ENCODE data around the gene TSFM. TPM values are rescaled to one million over a fixed set of nuclear protein-coding genes. Genes with fewer than 3 reads are reported as not detected.

TSFM gene
- total and polyA plus RNA-seq, 9 donors, result 24.2 to 38.6 (median 28.8) TPM

- Histone ChIP-seq H3K4me3 (ENCODE audit: low read length) (no peak overlapping the region), H3K27me3 (ENCODE audit: control insufficient read depth, insufficient read depth, low read length) (no peaks in the 10 kb centered on the region), H3K4me1 (ENCODE audit: control insufficient read depth, insufficient read depth, low read length) (peaks cover 5% of the 10 kb centered on the region), H3K36me3 (ENCODE audit: control insufficient read depth, insufficient read depth, low read length) (peaks cover 88% of the 10 kb centered on the region), H3K9me3 (replicated peaks; ENCODE audit: control insufficient read depth, low read depth, low read length) (no peaks in the 10 kb centered on the region), H3K27ac (ENCODE audit: low read length) (no peak overlapping the region)
- WGBS (ENCODE audit: insufficient coverage), result 58% methylated on average over 5 of the region's 10 CpGs
- peak; percentile 23 for DNase-seq
Measured at GRCh38 chr12:57822392-57823130, 40.0 kb downstream of the TSFM start.

DNA sequence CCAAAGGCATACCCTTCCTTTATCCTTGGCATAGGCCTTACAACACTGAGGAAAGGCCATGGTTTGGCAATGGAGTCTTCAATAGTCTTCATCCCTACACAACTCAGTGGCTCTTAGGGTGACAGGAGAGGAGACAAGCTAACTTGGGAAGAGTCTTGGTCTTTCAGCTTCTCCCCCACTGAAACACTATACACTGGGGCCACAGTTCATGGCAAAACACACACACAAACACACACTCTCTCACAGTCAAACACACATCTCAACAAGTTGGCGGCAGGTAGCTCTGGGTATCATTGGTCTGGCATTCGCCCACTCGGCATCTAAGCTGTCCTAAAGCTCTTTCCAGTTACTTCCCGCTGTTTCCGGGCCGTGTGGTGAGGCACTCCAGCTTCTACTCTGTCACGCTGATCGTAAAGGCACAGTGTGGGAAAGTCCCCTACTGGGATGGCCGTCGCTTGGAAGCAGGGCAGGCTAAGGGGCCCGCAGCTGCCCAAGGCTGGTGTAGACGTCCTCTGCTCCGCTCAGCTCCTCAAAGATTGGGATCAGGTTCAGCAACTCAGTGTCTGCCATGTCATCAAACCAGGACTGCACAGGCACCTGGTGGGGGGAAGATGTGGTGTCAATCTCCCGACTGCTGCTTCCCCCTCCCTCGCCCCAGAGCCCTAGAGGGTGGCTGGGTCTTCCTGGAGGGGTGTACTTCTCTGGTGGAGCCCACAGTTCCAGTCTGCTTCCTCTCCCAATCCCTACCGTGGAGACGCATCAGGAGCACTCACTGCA is 40.7 kb downstream of the TSFM start:
- Histone ChIP-seq H3K27me3 (ENCODE audit: control insufficient read depth, insufficient read depth, low read length) (no peaks in the 10 kb centered on the region), H3K27ac (ENCODE audit: low read length) (no peak overlapping the region), H3K36me3 (ENCODE audit: control insufficient read depth, insufficient read depth, low read length) (peaks cover 94% of the 10 kb centered on the region), H3K4me1 (ENCODE audit: control insufficient read depth, insufficient read depth, low read length) (peaks cover 5% of the 10 kb centered on the region), H3K9me3 (replicated peaks; ENCODE audit: control insufficient read depth, low read depth, low read length) (no peaks in the 10 kb centered on the region), H3K4me3 (ENCODE audit: low read length) (no peak overlapping the region)
- WGBS (ENCODE audit: insufficient coverage), result 83% methylated on average over 13 of the region's 17 CpGs
- DNase-seq, result peak; percentile 11

- no peaks in the 10 kb centered on the region for H3K9me3 ChIP-seq (replicated peaks; ENCODE audit: control insufficient read depth, low read depth, low read length)
- WGBS (ENCODE audit: insufficient coverage), result 80% methylated on average over 14 of the region's 18 CpGs
- H3K36me3 ChIP-seq (ENCODE audit: control insufficient read depth, insufficient read depth, low read length), result peaks cover 94% of the 10 kb centered on the region
- H3K4me1 ChIP-seq (ENCODE audit: control insufficient read depth, insufficient read depth, low read length), result peaks cover 5% of the 10 kb centered on the region
- peak; percentile 9 for DNase-seq
- no peak overlapping the region for H3K4me3 ChIP-seq (ENCODE audit: low read length)
- no peak overlapping the region for H3K27ac ChIP-seq (ENCODE audit: low read length)
- H3K27me3 ChIP-seq (ENCODE audit: control insufficient read depth, insufficient read depth, low read length), result no peaks in the 10 kb centered on the region
Measured at GRCh38 chr12:57823908-57824640, 41.5 kb downstream of the TSFM start.

DNA sequence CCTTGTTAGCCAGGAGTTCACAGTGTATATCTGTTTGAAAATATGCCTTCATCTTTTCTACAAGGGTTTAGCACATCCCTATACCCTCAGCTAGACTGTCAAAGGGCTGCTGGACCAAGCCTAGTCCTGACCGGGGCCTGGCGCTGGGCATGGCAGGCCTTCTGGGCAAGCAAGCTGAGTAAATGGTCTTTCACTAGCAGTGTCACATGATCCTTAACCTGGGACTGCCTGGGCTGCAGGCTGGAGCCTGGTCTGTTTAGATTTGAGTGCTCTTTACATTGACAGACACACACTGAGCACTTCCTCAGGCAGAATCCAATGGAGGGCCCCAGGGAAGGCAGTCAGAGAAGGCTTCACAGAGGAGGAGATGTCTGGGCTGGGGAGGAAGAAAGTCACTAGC is 42.9 kb downstream of the TSFM start:
- WGBS (ENCODE audit: insufficient coverage), result 38% methylated on average over 2 of the region's 2 CpGs
- no peak overlapping the region for H3K27ac ChIP-seq (ENCODE audit: low read length)
- H3K27me3 ChIP-seq (ENCODE audit: control insufficient read depth, insufficient read depth, low read length), result no peaks in the 10 kb centered on the region
- H3K36me3 ChIP-seq (ENCODE audit: control insufficient read depth, insufficient read depth, low read length), result peaks cover 98% of the 10 kb centered on the region
- no peaks in the 10 kb centered on the region for H3K9me3 ChIP-seq (replicated peaks; ENCODE audit: control insufficient read depth, low read depth, low read length)
- no peak overlapping the region for H3K4me3 ChIP-seq (ENCODE audit: low read length)
- peaks cover 11% of the 10 kb centered on the region for H3K4me1 ChIP-seq (ENCODE audit: control insufficient read depth, insufficient read depth, low read length)
- no peak for DNase-seq

DNA sequence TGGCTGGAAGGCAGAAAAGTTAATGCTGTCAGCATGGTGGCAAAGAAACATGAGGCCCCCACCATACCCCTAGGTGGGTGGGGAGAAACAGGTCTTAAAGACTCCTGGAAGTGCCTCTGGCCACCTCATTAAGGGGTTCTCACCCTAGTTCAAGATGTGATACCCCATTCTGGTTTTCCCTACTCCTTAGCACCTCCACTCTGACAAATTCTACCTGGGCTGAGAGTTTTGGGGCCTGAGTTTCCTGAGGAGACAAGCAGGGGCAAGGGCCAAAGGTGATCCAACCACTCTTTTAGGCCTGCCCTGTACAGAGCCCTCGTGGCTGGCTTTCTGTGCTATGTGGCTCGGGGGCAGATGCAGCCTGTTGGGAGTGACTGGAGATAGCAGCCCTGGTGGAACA is 43.8 kb downstream of the TSFM start:
- Histone ChIP-seq H3K36me3 (ENCODE audit: control insufficient read depth, insufficient read depth, low read length) (peaks cover 93% of the 10 kb centered on the region), H3K9me3 (replicated peaks; ENCODE audit: control insufficient read depth, low read depth, low read length) (no peaks in the 10 kb centered on the region), H3K4me3 (ENCODE audit: low read length) (no peak overlapping the region), H3K27ac (ENCODE audit: low read length) (no peak overlapping the region), H3K4me1 (ENCODE audit: control insufficient read depth, insufficient read depth, low read length) (peaks cover 16% of the 10 kb centered on the region), H3K27me3 (ENCODE audit: control insufficient read depth, insufficient read depth, low read length) (no peaks in the 10 kb centered on the region)
- DNase-seq, result no peak
- 96% methylated on average over 2 of the region's 2 CpGs for WGBS (ENCODE audit: insufficient coverage)

DNA sequence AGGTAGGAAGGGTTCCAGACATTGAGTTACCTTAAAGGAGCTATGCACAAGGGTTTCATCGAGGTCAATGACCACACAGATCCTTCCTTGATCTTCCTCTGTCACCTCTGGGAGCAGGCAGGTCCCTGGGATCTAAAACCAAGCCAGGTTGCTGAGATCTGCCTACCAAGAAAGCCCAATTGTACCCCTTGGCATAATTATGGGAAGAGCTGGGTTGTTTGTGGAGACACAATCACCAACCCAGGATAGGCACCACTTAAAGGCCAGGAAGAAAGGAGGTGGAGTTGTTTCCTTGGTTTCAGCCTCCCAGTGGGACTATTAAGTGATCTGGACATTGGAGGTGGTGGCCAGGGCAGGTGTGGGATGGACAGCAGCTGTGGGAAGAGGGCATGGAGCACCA is 44.4 kb downstream of the TSFM start:
- Histone ChIP-seq H3K36me3 (ENCODE audit: control insufficient read depth, insufficient read depth, low read length) (peaks cover 87% of the 10 kb centered on the region), H3K4me3 (ENCODE audit: low read length) (no peak overlapping the region), H3K27me3 (ENCODE audit: control insufficient read depth, insufficient read depth, low read length) (no peaks in the 10 kb centered on the region), H3K27ac (ENCODE audit: low read length) (no peak overlapping the region), H3K4me1 (ENCODE audit: control insufficient read depth, insufficient read depth, low read length) (peaks cover 22% of the 10 kb centered on the region), H3K9me3 (replicated peaks; ENCODE audit: control insufficient read depth, low read depth, low read length) (no peaks in the 10 kb centered on the region)
- no peak for DNase-seq
- no CpG with 5 or more reads among the region's 1 CpG for WGBS (ENCODE audit: insufficient coverage)

GRCh38 chr12:57829025-57829777 is 46.6 kb downstream of the TSFM start:
- Histone ChIP-seq H3K36me3 (ENCODE audit: control insufficient read depth, insufficient read depth, low read length) (peaks cover 68% of the 10 kb centered on the region), H3K27ac (ENCODE audit: low read length) (no peak overlapping the region), H3K9me3 (replicated peaks; ENCODE audit: control insufficient read depth, low read depth, low read length) (no peaks in the 10 kb centered on the region), H3K27me3 (ENCODE audit: control insufficient read depth, insufficient read depth, low read length) (no peaks in the 10 kb centered on the region), H3K4me3 (ENCODE audit: low read length) (no peak overlapping the region), H3K4me1 (ENCODE audit: control insufficient read depth, insufficient read depth, low read length) (peaks cover 42% of the 10 kb centered on the region)
- no peak for DNase-seq
- WGBS (ENCODE audit: insufficient coverage), result 70% methylated on average over 7 of the region's 10 CpGs

DNA sequence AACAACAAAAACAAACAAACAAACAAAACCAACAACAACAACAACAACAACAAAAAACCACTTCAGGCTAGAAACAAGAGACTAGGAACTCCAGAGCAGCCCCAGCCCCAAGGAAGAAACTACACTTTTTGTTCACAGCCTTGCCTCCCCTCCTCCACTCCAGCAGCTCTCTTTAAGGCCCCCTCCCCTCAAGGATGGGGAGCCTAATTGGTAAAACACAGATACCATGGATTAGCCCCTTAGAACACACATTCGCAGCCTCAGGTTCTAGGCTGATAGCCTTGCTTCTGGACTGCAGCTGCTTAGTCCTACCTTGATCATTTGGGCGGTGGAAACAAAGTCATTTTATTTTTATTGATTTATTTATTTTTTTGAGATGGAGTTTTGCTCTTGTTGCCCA is 47.8 kb downstream of the TSFM start:
- Histone ChIP-seq H3K27me3 (ENCODE audit: control insufficient read depth, insufficient read depth, low read length) (no peaks in the 10 kb centered on the region), H3K27ac (ENCODE audit: low read length) (no peak overlapping the region), H3K4me1 (ENCODE audit: control insufficient read depth, insufficient read depth, low read length) (peaks cover 53% of the 10 kb centered on the region), H3K36me3 (ENCODE audit: control insufficient read depth, insufficient read depth, low read length) (peaks cover 58% of the 10 kb centered on the region), H3K4me3 (ENCODE audit: low read length) (no peak overlapping the region), H3K9me3 (replicated peaks; ENCODE audit: control insufficient read depth, low read depth, low read length) (no peaks in the 10 kb centered on the region)
- DNase-seq, result no peak
- WGBS (ENCODE audit: insufficient coverage), result no CpG with 5 or more reads among the region's 2 CpGs

- Histone ChIP-seq H3K4me3 (ENCODE audit: low read length) (no peak overlapping the region), H3K36me3 (ENCODE audit: control insufficient read depth, insufficient read depth, low read length) (peaks cover 36% of the 10 kb centered on the region), H3K27me3 (ENCODE audit: control insufficient read depth, insufficient read depth, low read length) (no peaks in the 10 kb centered on the region), H3K27ac (ENCODE audit: low read length) (peak overlapping the region; percentile 59), H3K4me1 (ENCODE audit: control insufficient read depth, insufficient read depth, low read length) (peaks cover 76% of the 10 kb centered on the region), H3K9me3 (replicated peaks; ENCODE audit: control insufficient read depth, low read depth, low read length) (no peaks in the 10 kb centered on the region)
- no peak for DNase-seq
- 35% methylated on average over 6 of the region's 10 CpGs for WGBS (ENCODE audit: insufficient coverage)
Measured at GRCh38 chr12:57832966-57833365, 50.4 kb downstream of the TSFM start.
